ENCODE measurements around the gene IER5. TPM values are rescaled to one million over a fixed set of nuclear protein-coding genes. Genes with fewer than 3 reads are reported as not detected.

Gene IER5
- total RNA-seq, 1 experiment from 2014 or later: 21.2 TPM

DNA sequence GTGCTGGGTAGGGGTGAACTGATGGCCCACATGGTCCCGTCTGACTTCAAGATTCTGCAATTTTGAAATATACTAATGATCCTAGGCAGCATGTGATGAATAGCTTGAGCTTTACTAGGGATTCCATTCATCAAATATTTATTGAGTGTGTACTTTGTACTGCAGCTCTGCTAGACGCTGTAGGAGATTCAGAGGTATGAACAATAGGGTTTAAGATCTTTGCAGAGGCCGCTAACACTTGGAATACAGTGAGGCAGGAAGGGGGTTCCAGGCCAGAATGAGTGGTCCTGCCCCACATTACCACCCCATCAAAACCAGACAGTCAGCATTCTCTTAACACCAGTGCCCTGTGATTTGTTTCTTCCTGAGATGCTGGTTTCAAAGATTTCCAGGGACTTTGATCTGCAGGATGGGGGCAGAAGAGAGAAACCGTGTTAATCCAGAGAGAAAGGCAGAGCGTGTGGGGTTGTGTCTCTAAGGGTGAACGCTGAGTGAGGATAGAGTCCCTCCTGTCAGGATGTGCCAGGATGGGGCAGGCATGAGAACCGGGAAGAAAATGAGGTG, 19.9 kb downstream of the IER5 start:
- no peak for DNase-seq
- Histone ChIP-seq H4K20me1 (ENCODE audit: insufficient read depth) (no peaks in the 10 kb centered on the region), H3K4me3 (no peak overlapping the region), H3K27ac (no peak overlapping the region), H3K9me2 (ENCODE audit: insufficient read depth) (no peaks in the 10 kb centered on the region), H3K9me3 (ENCODE audit: insufficient read depth, low read depth) (no peaks in the 10 kb centered on the region), H3K4me2 (no peak overlapping the region), H2AFZ (no peak overlapping the region), H3K79me2 (ENCODE audit: low read depth) (peaks cover 21% of the 10 kb centered on the region), H3F3A (ENCODE audit: insufficient read depth, low read depth) (peaks cover 25% of the 10 kb centered on the region), H3K27me3 (ENCODE audit: insufficient read depth, low read depth) (no peaks in the 10 kb centered on the region), H3K4me1 (replicated peaks; ENCODE audit: insufficient read depth) (peaks cover 67% of the 10 kb centered on the region), H3K36me3 (ENCODE audit: low read depth) (no peaks in the 10 kb centered on the region)
- TF ChIP-seq, protein P1, sequence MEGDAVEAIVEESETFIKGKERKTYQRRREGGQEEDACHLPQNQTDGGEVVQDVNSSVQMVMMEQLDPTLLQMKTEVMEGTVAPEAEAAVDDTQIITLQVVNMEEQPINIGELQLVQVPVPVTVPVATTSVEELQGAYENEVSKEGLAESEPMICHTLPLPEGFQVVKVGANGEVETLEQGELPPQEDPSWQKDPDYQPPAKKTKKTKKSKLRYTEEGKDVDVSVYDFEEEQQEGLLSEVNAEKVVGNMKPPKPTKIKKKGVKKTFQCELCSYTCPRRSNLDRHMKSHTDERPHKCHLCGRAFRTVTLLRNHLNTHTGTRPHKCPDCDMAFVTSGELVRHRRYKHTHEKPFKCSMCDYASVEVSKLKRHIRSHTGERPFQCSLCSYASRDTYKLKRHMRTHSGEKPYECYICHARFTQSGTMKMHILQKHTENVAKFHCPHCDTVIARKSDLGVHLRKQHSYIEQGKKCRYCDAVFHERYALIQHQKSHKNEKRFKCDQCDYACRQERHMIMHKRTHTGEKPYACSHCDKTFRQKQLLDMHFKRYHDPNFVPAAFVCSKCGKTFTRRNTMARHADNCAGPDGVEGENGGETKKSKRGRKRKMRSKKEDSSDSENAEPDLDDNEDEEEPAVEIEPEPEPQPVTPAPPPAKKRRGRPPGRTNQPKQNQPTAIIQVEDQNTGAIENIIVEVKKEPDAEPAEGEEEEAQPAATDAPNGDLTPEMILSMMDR (conservative IDR thresholded peaks at IDR 0.05): no peak
- no peak for TF ChIP-seq EZH2 (IDR thresholded peaks at IDR 0.05; ENCODE audit: low read depth)
- ChIA-PET CTCF (no interaction called here), POLR2A (ENCODE audit: unreplicated experiment) (no interaction called here)
- intact Hi-C loops (cut with micrococcal nuclease; ENCODE audit: unreplicated experiment): no loop called here
- no TSS peak for BruUV-seq (replicated peaks)

DNA sequence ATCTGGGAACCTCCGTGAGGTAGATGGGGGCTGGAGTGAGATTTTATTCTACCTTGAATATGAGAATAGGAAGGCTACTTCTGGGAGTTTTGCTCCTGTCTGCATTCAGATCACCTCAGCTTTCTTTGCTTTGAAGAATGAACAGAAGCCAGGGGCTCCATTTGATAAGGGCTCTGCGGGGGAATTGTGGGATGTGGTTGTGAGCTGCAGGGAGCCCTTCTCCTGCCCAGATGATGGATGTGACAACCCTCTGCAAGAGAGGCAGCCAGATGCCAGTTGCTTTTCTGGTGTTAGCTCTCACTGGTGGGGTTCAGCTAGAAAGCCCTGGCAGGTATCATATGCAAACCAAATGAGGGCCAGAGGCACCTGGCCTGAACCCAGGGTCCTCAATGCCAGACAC, 21.5 kb downstream of the IER5 start:
- peaks cover 39% of the 10 kb centered on the region for H3F3A ChIP-seq (ENCODE audit: insufficient read depth, low read depth)
- H3K4me2 ChIP-seq: no peak overlapping the region
- DNase-seq: no peak
- no peaks in the 10 kb centered on the region for H3K9me3 ChIP-seq (ENCODE audit: insufficient read depth, low read depth)
- TF ChIP-seq, protein P1 (conservative IDR thresholded peaks at IDR 0.05): no peak
- TF ChIP-seq EZH2 (IDR thresholded peaks at IDR 0.05; ENCODE audit: low read depth): no peak
- H3K9me2 ChIP-seq (ENCODE audit: insufficient read depth): no peaks in the 10 kb centered on the region
- intact Hi-C loops (cut with micrococcal nuclease; ENCODE audit: unreplicated experiment): no loop called here
- peaks cover 17% of the 10 kb centered on the region for H3K79me2 ChIP-seq (ENCODE audit: low read depth)
- no peaks in the 10 kb centered on the region for H3K36me3 ChIP-seq (ENCODE audit: low read depth)
- no peaks in the 10 kb centered on the region for H3K27me3 ChIP-seq (ENCODE audit: insufficient read depth, low read depth)
- no TSS peak for BruUV-seq (replicated peaks)
- H3K4me3 ChIP-seq: no peak overlapping the region
- ChIA-PET CTCF (no interaction called here), POLR2A (ENCODE audit: unreplicated experiment) (no interaction called here)
- H3K27ac ChIP-seq: 0 out of 2 replicates have a peak overlapping the region, but pooled peaks have one; percentile 99
- H3K4me1 ChIP-seq (replicated peaks; ENCODE audit: insufficient read depth): peaks cover 74% of the 10 kb centered on the region
- no peaks in the 10 kb centered on the region for H4K20me1 ChIP-seq (ENCODE audit: insufficient read depth)
- no peak overlapping the region for H2AFZ ChIP-seq

DNA sequence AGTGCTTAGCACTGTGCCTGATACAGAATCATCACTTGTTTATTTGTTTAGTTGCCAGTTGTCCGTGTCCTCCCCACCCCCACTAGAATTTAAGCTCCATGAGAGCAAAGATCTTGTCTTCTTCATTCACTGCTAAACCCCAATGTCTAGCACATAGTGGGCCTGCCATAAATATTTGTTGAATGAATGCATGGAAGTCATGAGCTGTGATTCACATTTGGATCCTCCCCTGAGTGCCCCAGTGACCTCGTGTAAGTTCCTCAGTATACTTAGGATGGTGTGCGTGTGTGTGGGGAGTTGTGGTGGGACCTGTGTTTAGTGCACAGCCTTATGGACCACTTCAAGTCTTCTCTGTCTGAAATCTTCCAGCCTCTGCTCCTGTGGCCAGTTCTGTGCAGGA, 23.1 kb downstream of the IER5 start:
- Histone ChIP-seq H3K4me1 (replicated peaks; ENCODE audit: insufficient read depth) (peaks cover 78% of the 10 kb centered on the region), H4K20me1 (ENCODE audit: insufficient read depth) (no peaks in the 10 kb centered on the region), H3K79me2 (ENCODE audit: low read depth) (peaks cover 18% of the 10 kb centered on the region), H3K9me2 (ENCODE audit: insufficient read depth) (no peaks in the 10 kb centered on the region), H3K4me2 (peak overlapping the region; percentile 78), H3K36me3 (ENCODE audit: low read depth) (no peaks in the 10 kb centered on the region), H3K4me3 (peak overlapping the region; percentile 35; the same call in 1 of the 2 replicates), H3K27ac (peak overlapping the region; percentile 99), H3K27me3 (ENCODE audit: insufficient read depth, low read depth) (no peaks in the 10 kb centered on the region), H2AFZ (no peak overlapping the region), H3K9me3 (ENCODE audit: insufficient read depth, low read depth) (no peaks in the 10 kb centered on the region), H3F3A (ENCODE audit: insufficient read depth, low read depth) (peaks cover 40% of the 10 kb centered on the region)
- intact Hi-C loops (cut with micrococcal nuclease; ENCODE audit: unreplicated experiment): no loop called here
- no TSS peak for BruUV-seq (replicated peaks)
- peak in 1 of 2 experiments; percentile 82 for DNase-seq
- POLR2A ChIA-PET (ENCODE audit: unreplicated experiment): interaction anchor here (0.7 kb wide), 1 partner anchor 15 kb away, joined by 9 read pairs; no protein-coding TSS in a partner anchor
- CTCF ChIA-PET: interaction anchor here (0.6 kb wide), 1 partner anchor 159 kb away, joined by 7 read pairs; no protein-coding TSS in a partner anchor
- TF ChIP-seq, protein P1 (conservative IDR thresholded peaks at IDR 0.05): no peak
- TF ChIP-seq EZH2 (IDR thresholded peaks at IDR 0.05; ENCODE audit: low read depth): no peak

Measured in PC-9 (cell line).